Liver (tissue), 9 donors: ENCODE results near the gene DDX52. TPM values are rescaled to one million over a fixed set of nuclear protein-coding genes. Genes with fewer than 3 reads are reported as not detected.

ENCODE experiments used
- DNase-seq: peaks from one replicate; pipeline ENCODE4 v3.0.0-alpha.2; 2017; ENCODE audit warnings: low spot score
- H3K27ac ChIP-seq, 2 donors: one replicate each; pipeline ENCODE4 v1.7.0; 2013; ENCODE audit warnings: inconsistent platforms in 2 of 2, low read length in 2 of 2, control low read depth in 1 of 2, low read depth in 1 of 2, mild to moderate bottlenecking in 1 of 2
- H3K27me3 ChIP-seq, 4 donors: one replicate each; pipeline versions ENCODE4 v1.6.1 to v1.7.0; 2013; ENCODE audit warnings: low read length in 3 of 4, inconsistent platforms in 1 of 4, mild to moderate bottlenecking in 1 of 4, moderate library complexity in 1 of 4; ENCODE audit not compliant: control insufficient read depth in 4 of 4, insufficient read depth in 4 of 4
- H3K36me3 ChIP-seq, 4 donors: one replicate each; pipeline versions ENCODE4 v1.6.1 to v1.7.0; 2013; ENCODE audit warnings: low read length in 3 of 4, mild to moderate bottlenecking in 3 of 4, low read depth in 1 of 4, moderate library complexity in 1 of 4; ENCODE audit not compliant: control insufficient read depth in 4 of 4, insufficient read depth in 3 of 4
- H3K4me1 ChIP-seq, 4 donors: one replicate each; pipeline versions ENCODE4 v1.6.1 to v1.7.0; 2013; ENCODE audit warnings: low read length in 3 of 4, mild to moderate bottlenecking in 3 of 4, moderate library complexity in 1 of 4; ENCODE audit not compliant: control insufficient read depth in 4 of 4, insufficient read depth in 4 of 4
- H3K4me3 ChIP-seq, 3 donors: one replicate each; pipeline versions ENCODE4 v1.6.1 to v1.7.0; 2013; ENCODE audit warnings: low read length in 3 of 3, control low read depth in 1 of 3, low read depth in 1 of 3, mild to moderate bottlenecking in 1 of 3
- H3K9ac ChIP-seq, 2 donors: one replicate each; pipeline ENCODE4 v1.7.0; 2013; ENCODE audit warnings: low read length in 2 of 2, mild to moderate bottlenecking in 2 of 2, moderate library complexity in 2 of 2, control low read depth in 1 of 2, low read depth in 1 of 2
- H3K9me3 ChIP-seq, 4 donors: one replicate each; pipeline versions ENCODE4 v1.6.1 to v1.7.0; 2013; ENCODE audit warnings: low read length in 3 of 4; ENCODE audit not compliant: control insufficient read depth in 4 of 4
- CTCF ChIP-seq: fragments of 150-350 bp; IDR thresholded peaks from 2 replicates; pipeline ENCODE4 v1.5.1; 2017; ENCODE audit warnings: improper control_type of control experiment, low read depth, low read length; ENCODE audit not compliant: missing input control
- FOXA1 ChIP-seq: IDR thresholded peaks from 2 replicates; pipeline ENCODE4 v1.6.1; 2016; ENCODE audit warnings: antibody characterized with exemption
- FOXA2 ChIP-seq: IDR thresholded peaks from 2 replicates; pipeline ENCODE4 v1.6.1; 2016; ENCODE audit warnings: antibody characterized with exemption
- HNF4A ChIP-seq, 2 donors: conservative IDR thresholded peaks; 2 replicates each; pipeline ENCODE4 v1.6.1; 2016; ENCODE audit warnings: antibody characterized with exemption in 2 of 2, mild to moderate bottlenecking in 2 of 2
- JUND ChIP-seq, 2 donors: IDR thresholded peaks; 2 replicates each; pipeline ENCODE4 v1.6.1; 2016; ENCODE audit warnings: antibody characterized with exemption in 2 of 2
- MAX ChIP-seq: IDR thresholded peaks from 2 replicates; pipeline ENCODE4 v1.6.1; 2016; ENCODE audit warnings: antibody characterized with exemption
- NR2F2 ChIP-seq: IDR thresholded peaks from 2 replicates; pipeline ENCODE4 v1.6.1; 2016; ENCODE audit warnings: antibody characterized with exemption
- RAD21 ChIP-seq, 2 donors: IDR thresholded peaks; 2 replicates each; pipeline ENCODE4 v1.6.1; 2016; ENCODE audit warnings: antibody characterized with exemption in 2 of 2, mild to moderate bottlenecking in 2 of 2
- TAF1 ChIP-seq: conservative IDR thresholded peaks from 2 replicates; pipeline ENCODE4 v1.6.1; 2016; ENCODE audit warnings: antibody characterized with exemption, mild to moderate bottlenecking
- ZBTB33 ChIP-seq: IDR thresholded peaks from 2 replicates; pipeline ENCODE4 v1.6.1; 2016; ENCODE audit warnings: antibody characterized with exemption
- WGBS: extraction: QIAGEN DNeasy Blood & Tissue Kit; methylation state at CpG from one replicate; pipeline ENCODE4 v1.1.7; 2013; 5-methylcytosine and 5-hydroxymethylcytosine counted together
- polyA plus RNA-seq, 2 donors: library from polyadenylated mRNA; stranded (reverse) in 1 of 2; unstranded in 1 of 2; fragments of 200-250 nt in 1 of 2; fragments of >200 nt in 1 of 2; fragmentation: Nextera tagmentation in 1 of 2; extraction: Ambion mirVana in 1 of 2; gene quantifications; one replicate each; pipeline versions ENCODE4 v1.2.1 to v1.2.3, GENCODE V29; 2013 to 2015
- total RNA-seq, 2 donors: library from RNA; depleted of rRNA; stranded (reverse); fragments of >200 nt; gene quantifications; one replicate each; pipeline ENCODE4 v1.2.3, GENCODE V29; 2014
- donor health status: healthy.
- donor health status: healthy.
- donor health status: healthy.
- donor health status: healthy.
- donor health status: healthy.

The DDX52 gene
- total and polyA plus RNA-seq, 4 donors: 4.6 to 14.1 (median 11.6) TPM

- H3K9ac ChIP-seq: no peak overlapping the region
- no peaks in the 10 kb centered on the region for H3K9me3 ChIP-seq
- no peaks in the 10 kb centered on the region for H3K4me1 ChIP-seq
- H3K27ac ChIP-seq: no peak overlapping the region
- TF ChIP-seq CTCF (peak; percentile 33), FOXA1 (no peak), RAD21 (IDR thresholded peaks at IDR 0.05) (peak; percentile 60 to 77)
- 95% methylated on average over 8 of the region's 8 CpGs for WGBS
- peaks cover 4 to 53% (median 48%) of the 10 kb centered on the region in 4 donors for H3K36me3 ChIP-seq
- peak; percentile 39 for DNase-seq
- H3K27me3 ChIP-seq: no peaks in the 10 kb centered on the region
- H3K4me3 ChIP-seq: no peak overlapping the region
These were observed 72.6 kb downstream of the DDX52 start for GRCh38 chr17:37570527-37571093.

GRCh38 chr17:37568350-37569053 lies 74.7 kb downstream of the DDX52 start:
- Histone ChIP-seq H3K27ac (no peak overlapping the region), H3K4me1 (no peaks in the 10 kb centered on the region), H3K9me3 (no peaks in the 10 kb centered on the region), H3K36me3 (peaks cover 4 to 53% (median 42%) of the 10 kb centered on the region in 4 donors), H3K9ac (no peak overlapping the region), H3K4me3 (no peak overlapping the region), H3K27me3 (no peaks in the 10 kb centered on the region)
- TF ChIP-seq FOXA1 (no peak), MAX (no peak), TAF1 (no peak), ZBTB33 (no peak), CTCF (no peak), FOXA2 (no peak)
- WGBS: 91% methylated on average over 2 of the region's 2 CpGs
- DNase-seq: no peak

GRCh38 chr17:37567538-37567937 lies 75.7 kb downstream of the DDX52 start:
- Histone ChIP-seq H3K4me3 (no peak overlapping the region), H3K36me3 (peaks cover 4 to 52% (median 40%) of the 10 kb centered on the region in 4 donors), H3K27ac (no peak overlapping the region), H3K27me3 (no peaks in the 10 kb centered on the region), H3K9ac (no peak overlapping the region), H3K4me1 (no peaks in the 10 kb centered on the region), H3K9me3 (no peaks in the 10 kb centered on the region)
- 90% methylated on average over 4 of the region's 4 CpGs for WGBS
- DNase-seq: no peak
- TF ChIP-seq JUND (IDR thresholded peaks at IDR 0.05): no peak
- TF ChIP-seq NR2F2: no peak
- no peak for TF ChIP-seq HNF4A (conservative IDR thresholded peaks at IDR 0.05)
- no peak for TF ChIP-seq FOXA1
